CD4-positive, alpha-beta T cell treated with Interleukin-4 for 1 hour (primary cell): ENCODE results near the gene CATSPERB.
"Not testable (repeated sequence)": the region's sequence is repeated elsewhere in the genome, so short reads cannot be mapped to it uniquely, and the experiment has no call there.

ENCODE experiments used
- DNase-seq, 2 donors: peaks; one replicate each; pipeline ENCODE4 v3.0.0-alpha.2; 2020 to 2022

The CATSPERB gene

GRCh38 chr14:91731986-91732385 lies at the start of gene CATSPERB:
Gene CATSPERB (minus strand): TSS chr14:91732086. CDS start chr14:91729479, 2,607 bp downstream.
- DNase-seq = no peak

GRCh38 chr14:91780452-91780851 lies 48.6 kb upstream of the CATSPERB start:
- DNase-seq = no peak

- no peak for DNase-seq
Measured at GRCh38 chr14:91778217-91778616, 46.3 kb upstream of the CATSPERB start.

GRCh38 chr14:91774140-91775096 lies 42.5 kb upstream of the CATSPERB start:
- DNase-seq = no peak

GRCh38 chr14:91770185-91770584 lies 38.3 kb upstream of the CATSPERB start:
- DNase-seq = no peak

- DNase-seq = no peak
Measured at GRCh38 chr14:91755570-91756295, 23.8 kb upstream of the CATSPERB start.

GRCh38 chr14:91754819-91755218 lies 22.9 kb upstream of the CATSPERB start:
- no peak for DNase-seq

GRCh38 chr14:91754185-91754584 lies 22.3 kb upstream of the CATSPERB start:
- DNase-seq = no peak

GRCh38 chr14:91753501-91754128 lies 21.7 kb upstream of the CATSPERB start:
- DNase-seq = no peak

- no peak for DNase-seq
Measured at GRCh38 chr14:91752961-91753360, 21.1 kb upstream of the CATSPERB start.

GRCh38 chr14:91751719-91752118 lies 19.8 kb upstream of the CATSPERB start:
- no peak for DNase-seq

- no peak for DNase-seq
Measured at GRCh38 chr14:91750634-91751198, 18.8 kb upstream of the CATSPERB start.

GRCh38 chr14:91749868-91750267 lies 18.0 kb upstream of the CATSPERB start:
- no peak for DNase-seq

GRCh38 chr14:91748049-91748448 lies 16.2 kb upstream of the CATSPERB start:
- no peak for DNase-seq

- DNase-seq = no peak
Measured at GRCh38 chr14:91745344-91745743, 13.5 kb upstream of the CATSPERB start.

- no peak for DNase-seq
Measured at GRCh38 chr14:91744068-91744480, 12.2 kb upstream of the CATSPERB start.

GRCh38 chr14:91743305-91743653 lies 11.4 kb upstream of the CATSPERB start:
- DNase-seq = no peak

- no peak for DNase-seq
Measured at GRCh38 chr14:91742621-91743304, 10.9 kb upstream of the CATSPERB start.

GRCh38 chr14:91739867-91740266 lies 8.0 kb upstream of the CATSPERB start:
- not testable (repeated sequence) for DNase-seq

GRCh38 chr14:91737619-91738018 lies 5.7 kb upstream of the CATSPERB start:
- no peak for DNase-seq

GRCh38 chr14:91732859-91733477 lies 1.1 kb upstream of the CATSPERB start:
- DNase-seq = no peak

- DNase-seq = no peak
Measured at GRCh38 chr14:91732439-91732838, 553 bp upstream of the CATSPERB start.
